GM12878 (cell line): Measurements from ENCODE around the gene METTL21C. TPM values are rescaled to one million over a fixed set of nuclear protein-coding genes. Genes with fewer than 3 reads are reported as not detected.

Experiments
- ATAC-seq: fragments of 200-7000 bp; cut with Tn5 transposase; 3 replicates; pipeline ENCODE4 v1.9.1; 2020; ENCODE audit warnings: mild to moderate bottlenecking, moderate library complexity
- BruUV-seq: library from RNA; stranded (reverse); fragments of 400-500 nt; replicated peaks from 2 replicates; lab custom pipeline; 2021; lab: Mats Ljungman, UMichigan
- CTCF ChIA-PET: fragments of 300-600 bp; sonication (Branson Sonifier 250); formaldehyde crosslinking; extraction: SDS; loops from one replicate; lab custom pipeline; 2021; ENCODE audit warnings: inconsistent platforms; lab: Yijun Ruan, JAX
- POLR2A ChIA-PET: fragments of 350-600 bp; formaldehyde crosslinking; extraction: SDS; loops from one replicate; lab custom pipeline; 2021; ENCODE audit warnings: inconsistent platforms; lab: Charles Lee
- RAD21 ChIA-PET: fragments of 300-600 bp; sonication (Branson Sonifier 250); formaldehyde crosslinking; loops from one replicate; lab custom pipeline; 2023; ENCODE audit warnings: antibody characterized with exemption; ENCODE audit not compliant: unreplicated experiment; lab: Charles Lee
- SMC1A ChIA-PET: fragments of 300-600 bp; sonication (Branson Sonifier 250); formaldehyde crosslinking; loops from one replicate; lab custom pipeline; 2023; ENCODE audit not compliant: unreplicated experiment, uncharacterized antibody; lab: Charles Lee
- DNase-seq: peaks from one replicate; pipeline ENCODE4 v3.0.0-alpha.2; 2011; ENCODE audit warnings: low read depth, low spot score
- FAIRE-seq: peaks from 3 replicates; lab custom pipeline; 2011; peaks lifted over from hg19 to GRCh38; lab: Jason Lieb, UNC
- H2AFZ ChIP-seq: 2 replicates; pipeline ENCODE4 v1.6.0; 2011; ENCODE audit warnings: low read depth, low read length, control low read depth; ENCODE audit not compliant: control insufficient read depth
- H3K27ac ChIP-seq: 2 replicates; pipeline ENCODE4 v1.5.1; 2011; ENCODE audit warnings: control low read depth; ENCODE audit not compliant: control insufficient read depth, insufficient read depth
- H3K27me3 ChIP-seq, 2 experiments: replicated peaks in 1 of 2; 2 replicates each; pipeline versions ENCODE4 v1.6.0 to v1.6.1; 2011; ENCODE audit warnings: low read length in 1 of 2; ENCODE audit not compliant: control insufficient read depth in 2 of 2, insufficient read depth in 2 of 2
- H3K36me3 ChIP-seq, 2 experiments: 2 replicates each; pipeline ENCODE4 v1.5.1; 2011; ENCODE audit warnings: low read length in 1 of 2; ENCODE audit not compliant: control insufficient read depth in 2 of 2, insufficient read depth in 2 of 2
- H3K4me1 ChIP-seq: 2 replicates; pipeline ENCODE4 v1.6.1; 2011; ENCODE audit warnings: mild to moderate bottlenecking, low read length, moderate library complexity, mixed read lengths; ENCODE audit not compliant: control insufficient read depth, insufficient read depth
- H3K4me2 ChIP-seq: 2 replicates; pipeline ENCODE4 v1.6.0; 2011; ENCODE audit warnings: control low read depth; ENCODE audit not compliant: control insufficient read depth, insufficient read depth
- H3K4me3 ChIP-seq: fragments of 200-600 bp; sonication (generic); 2 replicates; pipeline ENCODE4 v1.5.1; 2016
- H3K79me2 ChIP-seq: 2 replicates; pipeline ENCODE4 v1.6.0; 2011; ENCODE audit warnings: low read length; ENCODE audit not compliant: control insufficient read depth, insufficient read depth
- H3K9ac ChIP-seq: 2 replicates; pipeline ENCODE4 v1.8.0; 2011; ENCODE audit warnings: low read length, control low read depth, mixed read lengths; ENCODE audit not compliant: control insufficient read depth, insufficient read depth
- H3K9me3 ChIP-seq: replicated peaks from 3 replicates; pipeline ENCODE4 v1.5.1; 2011; ENCODE audit warnings: mild to moderate bottlenecking, low read length; ENCODE audit not compliant: control insufficient read depth, insufficient read depth
- H4K20me1 ChIP-seq: 2 replicates; pipeline ENCODE4 v1.6.0; 2011; ENCODE audit not compliant: control insufficient read depth, insufficient read depth
- CBX5 ChIP-seq: sonication (generic); IDR thresholded peaks from 2 replicates; pipeline ENCODE4 v1.6.1; 2016; ENCODE audit warnings: low read depth, moderate library complexity, mild to moderate bottlenecking, inconsistent platforms
- ESRRA ChIP-seq: IDR thresholded peaks from 2 replicates; pipeline ENCODE4 v1.6.1; 2012; ENCODE audit warnings: mild to moderate bottlenecking, low read length, improper control_type of control experiment
- FOS ChIP-seq: IDR thresholded peaks from 3 replicates; pipeline ENCODE4 v1.6.1; 2011; ENCODE audit warnings: borderline replicate concordance; ENCODE audit not compliant: insufficient read length; ENCODE audit errors: extremely low read depth
- HDAC6 ChIP-seq: fragments of 200-600 bp; sonication (generic); IDR thresholded peaks from one replicate; pipeline ENCODE4 v1.8.0; 2017; ENCODE audit warnings: antibody characterized with exemption; ENCODE audit not compliant: unreplicated experiment
- HDGF ChIP-seq: fragments of 450-650 bp; IDR thresholded peaks from 2 replicates; pipeline ENCODE4 v1.6.1; 2016; ENCODE audit warnings: antibody characterized with exemption
- IKZF1 ChIP-seq: fragments of 450-650 bp; conservative IDR thresholded peaks from 2 replicates; pipeline ENCODE4 v1.6.1; 2017; ENCODE audit warnings: antibody characterized with exemption, mild to moderate bottlenecking
- KAT2A ChIP-seq: conservative IDR thresholded peaks from 2 replicates; pipeline ENCODE4 v1.6.1; 2011; ENCODE audit warnings: low read depth, low read length; ENCODE audit not compliant: control insufficient read depth
- KDM1A ChIP-seq: fragments of 200-600 bp; sonication (generic); IDR thresholded peaks from 2 replicates; pipeline ENCODE4 v1.6.1; 2016; ENCODE audit warnings: borderline replicate concordance
- MEF2B ChIP-seq: fragments of 450-650 bp; IDR thresholded peaks from 2 replicates; pipeline ENCODE4 v1.6.1; 2018; ENCODE audit warnings: mild to moderate bottlenecking, moderate library complexity; ENCODE audit not compliant: partially characterized antibody, poor library complexity, severe bottlenecking
- MXI1 ChIP-seq: fragments of 150-350 bp; IDR thresholded peaks from 2 replicates; pipeline ENCODE4 v1.6.1; 2011; ENCODE audit warnings: low read depth, mild to moderate bottlenecking, inconsistent platforms, low read length, improper control_type of control experiment
- SIN3A ChIP-seq: IDR thresholded peaks from 2 replicates; pipeline ENCODE4 v1.6.1; 2012; ENCODE audit warnings: low read depth, low read length, improper control_type of control experiment
- SPI1 ChIP-seq: IDR thresholded peaks from 2 replicates; pipeline ENCODE4 v1.6.1; 2011; ENCODE audit warnings: low read depth, mild to moderate bottlenecking, low read length, moderate library complexity, borderline replicate concordance; ENCODE audit not compliant: insufficient read depth
- SUPT20H ChIP-seq: IDR thresholded peaks from 2 replicates; pipeline ENCODE4 v1.6.1; 2011; ENCODE audit warnings: low read depth, mild to moderate bottlenecking, low read length, moderate library complexity, borderline replicate concordance; ENCODE audit not compliant: control insufficient read depth
- WRNIP1 ChIP-seq: IDR thresholded peaks from 2 replicates; pipeline ENCODE4 v1.6.1; 2011; ENCODE audit warnings: low read depth, low read length, improper control_type of control experiment, borderline replicate concordance
- ZNF687 ChIP-seq: fragments of 450-650 bp; IDR thresholded peaks from 2 replicates; pipeline ENCODE4 v1.6.1; 2017; ENCODE audit warnings: mild to moderate bottlenecking, moderate library complexity
- in situ Hi-C: fragments of 300-500 bp; cut with MboI; formaldehyde crosslinking; loops from 9 replicates; pipeline ENCODE4 v1.14.3; 2018; ENCODE audit warnings: mixed read lengths
- intact Hi-C: fragments of 100-400 bp; cut with micrococcal nuclease; formaldehyde crosslinking; loops from one replicate; pipeline ENCODE4 v1.14.2; 2022; ENCODE audit not compliant: unreplicated experiment
- polyA plus RNA-seq, 11 experiments: library from polyadenylated mRNA; depleted of rRNA in 4 of 11; unstranded in 6 of 11; stranded (reverse) in 5 of 11; fragments of >200 nt; fragmentation: Nextera tagmentation in 4 of 11; fragmentation: Illumina TruSeq in 1 of 11; extraction: Ambion mirVana in 4 of 11; extraction: Trizol in 1 of 11; gene quantifications; 1 replicate in 1 of 11; 2 replicates in 10 of 11; pipeline versions ENCODE4 v1.2.1 to v1.2.3, GENCODE V29; 2011 to 2016; ENCODE audit warnings: inconsistent platforms in 2 of 11, missing spikeins in 2 of 11, low read depth in 1 of 11
- total RNA-seq, 4 experiments: library from RNA; depleted of rRNA in 3 of 4; stranded (reverse); fragments of >200 nt in 3 of 4; fragmentation: Illumina TruSeq in 1 of 4; extraction: Trizol in 1 of 4; gene quantifications; 2 replicates each; pipeline versions ENCODE4 v1.2.1 to v1.2.3, GENCODE V29; 2013 to 2021
- TF ChIP-seq, protein P1 (sequence below): fragments of 150-350 bp; IDR thresholded peaks from 2 replicates; pipeline ENCODE4 v1.6.1; 2016; ENCODE audit warnings: low read depth, low read length

METTL21C gene
- total and polyA plus RNA-seq, 10 of the 15 experiments (the other 5 are each of a cell fraction or from before 2014, with no cell fraction given) = 0.13 TPM; not detected in 9

- TF ChIP-seq CBX5 (no peak), IKZF1 (no peak), MXI1 (no peak), ZNF687 (no peak), MEF2B (no peak), KDM1A (no peak), SPI1 (no peak), SIN3A (no peak), ESRRA (no peak)
Observed at GRCh38 chr13:102651892-102652291, 43.0 kb downstream of the METTL21C start (continued).

DNA sequence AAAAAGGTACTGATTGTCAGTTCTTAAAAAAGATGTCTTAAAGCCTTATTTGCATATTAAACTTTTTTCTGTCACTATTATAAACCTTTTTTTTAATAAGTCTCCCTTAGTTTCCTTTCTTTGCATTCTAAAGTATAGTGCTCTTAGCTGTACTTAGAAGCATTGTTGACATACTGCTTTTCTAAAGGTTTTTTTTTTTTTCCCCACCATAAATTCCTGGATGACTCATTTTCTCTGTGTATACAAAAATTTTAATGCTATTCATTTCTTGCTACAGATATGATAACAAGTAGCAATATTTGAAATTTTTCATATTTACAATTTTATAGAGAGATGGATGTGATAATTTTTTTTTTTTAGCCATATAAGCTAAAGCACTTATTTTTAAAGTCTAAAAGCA is 43.5 kb downstream of the METTL21C start:
- BruUV-seq = no TSS peak
- H3K9ac ChIP-seq = no peak overlapping the region
- in situ Hi-C loops = no loop called here
- H3K27ac ChIP-seq = no peak overlapping the region
- POLR2A ChIA-PET = interaction anchor here (0.5 to 0.9 kb wide), 2 partner anchors 27 to 53 kb away, joined by 3 to 4 read pairs; no protein-coding TSS in a partner anchor
- no peak for DNase-seq
- RAD21 ChIA-PET = no interaction called here
- SMC1A ChIA-PET = interaction anchor here (0.7 to 2.3 kb wide), 5 partner anchors 9 to 60 kb away, joined by 3 to 6 read pairs (median 4); no protein-coding TSS in a partner anchor
- intact Hi-C loops = loop anchor here (5.0 kb wide), 1 partner anchor 196 kb away; the partner anchor contains the start of gene ERCC5
- no peak overlapping the region for H2AFZ ChIP-seq
- no peaks in the 10 kb centered on the region for H3K27me3 ChIP-seq
- CTCF ChIA-PET = no interaction called here
- no peaks in the 10 kb centered on the region for H3K9me3 ChIP-seq
- FAIRE-seq = no peak
- H3K4me3 ChIP-seq = no peak overlapping the region
- H4K20me1 ChIP-seq = no peaks in the 10 kb centered on the region
- H3K36me3 ChIP-seq = peaks cover 5 to 39% of the 10 kb centered on the region in 2 experiments
- no peaks in the 10 kb centered on the region for H3K4me1 ChIP-seq
- H3K4me2 ChIP-seq = no peak overlapping the region
- no peak for ATAC-seq
- no peaks in the 10 kb centered on the region for H3K79me2 ChIP-seq
- TF ChIP-seq HDAC6 (no peak), WRNIP1 (no peak), HDGF (no peak), FOS (no peak), KAT2A (no peak), SUPT20H (no peak)
- TF ChIP-seq, protein P1, sequence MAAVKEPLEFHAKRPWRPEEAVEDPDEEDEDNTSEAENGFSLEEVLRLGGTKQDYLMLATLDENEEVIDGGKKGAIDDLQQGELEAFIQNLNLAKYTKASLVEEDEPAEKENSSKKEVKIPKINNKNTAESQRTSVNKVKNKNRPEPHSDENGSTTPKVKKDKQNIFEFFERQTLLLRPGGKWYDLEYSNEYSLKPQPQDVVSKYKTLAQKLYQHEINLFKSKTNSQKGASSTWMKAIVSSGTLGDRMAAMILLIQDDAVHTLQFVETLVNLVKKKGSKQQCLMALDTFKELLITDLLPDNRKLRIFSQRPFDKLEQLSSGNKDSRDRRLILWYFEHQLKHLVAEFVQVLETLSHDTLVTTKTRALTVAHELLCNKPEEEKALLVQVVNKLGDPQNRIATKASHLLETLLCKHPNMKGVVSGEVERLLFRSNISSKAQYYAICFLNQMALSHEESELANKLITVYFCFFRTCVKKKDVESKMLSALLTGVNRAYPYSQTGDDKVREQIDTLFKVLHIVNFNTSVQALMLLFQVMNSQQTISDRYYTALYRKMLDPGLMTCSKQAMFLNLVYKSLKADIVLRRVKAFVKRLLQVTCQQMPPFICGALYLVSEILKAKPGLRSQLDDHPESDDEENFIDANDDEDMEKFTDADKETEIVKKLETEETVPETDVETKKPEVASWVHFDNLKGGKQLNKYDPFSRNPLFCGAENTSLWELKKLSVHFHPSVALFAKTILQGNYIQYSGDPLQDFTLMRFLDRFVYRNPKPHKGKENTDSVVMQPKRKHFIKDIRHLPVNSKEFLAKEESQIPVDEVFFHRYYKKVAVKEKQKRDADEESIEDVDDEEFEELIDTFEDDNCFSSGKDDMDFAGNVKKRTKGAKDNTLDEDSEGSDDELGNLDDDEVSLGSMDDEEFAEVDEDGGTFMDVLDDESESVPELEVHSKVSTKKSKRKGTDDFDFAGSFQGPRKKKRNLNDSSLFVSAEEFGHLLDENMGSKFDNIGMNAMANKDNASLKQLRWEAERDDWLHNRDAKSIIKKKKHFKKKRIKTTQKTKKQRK = no peak
